A673 (cell line): ENCODE measurements around the gene SLC25A13. TPM values are rescaled to one million over a fixed set of nuclear protein-coding genes. Genes with fewer than 3 reads are reported as not detected.
A peak's percentile ranks its signal among the peaks of the same experiment; 100 is the strongest.

Source experiments
- BruUV-seq: library from RNA; stranded (reverse); fragments of 400-500 nt; replicated peaks from 2 replicates; lab custom pipeline; 2021; lab: Mats Ljungman, UMichigan
- CTCF ChIA-PET: fragments of 300-600 bp; sonication (Branson Sonifier 250); formaldehyde crosslinking; loops from one replicate; lab custom pipeline; 2022; ENCODE audit warnings: antibody characterized with exemption; lab: Charles Lee
- POLR2A ChIA-PET: fragments of 300-600 bp; sonication (Branson Sonifier 250); formaldehyde crosslinking; loops from one replicate; lab custom pipeline; 2022; ENCODE audit warnings: antibody characterized with exemption; ENCODE audit not compliant: low non-redundant PET; lab: Charles Lee
- DNase-seq: peaks from one replicate; pipeline ENCODE4 v3.0.0-alpha.2; 2015; ENCODE audit warnings: low spot score
- H3K27ac ChIP-seq: fragments of 200-600 bp; sonication (generic); 2 replicates; pipeline ENCODE4 v1.5.1; 2016; ENCODE audit warnings: mixed run types, low read depth, mild to moderate bottlenecking, mixed read lengths, antibody characterized with exemption, low read length; ENCODE audit not compliant: poor library complexity, severe bottlenecking
- H3K27me3 ChIP-seq: fragments of 200-600 bp; sonication (generic); replicated peaks from 2 replicates; pipeline ENCODE4 v1.6.1; 2017; ENCODE audit warnings: mixed run types, low read depth, mild to moderate bottlenecking, mixed read lengths, antibody characterized with exemption, low read length; ENCODE audit not compliant: insufficient read depth, poor library complexity
- H3K36me3 ChIP-seq: fragments of 200-600 bp; sonication (generic); 2 replicates; pipeline ENCODE4 v1.6.1; 2016; ENCODE audit warnings: mixed run types, mild to moderate bottlenecking, mixed read lengths, antibody characterized with exemption, low read length; ENCODE audit not compliant: insufficient read depth, poor library complexity, severe bottlenecking
- H3K4me1 ChIP-seq: fragments of 200-600 bp; sonication (generic); 2 replicates; pipeline ENCODE4 v1.6.1; 2017; ENCODE audit warnings: mixed run types, mild to moderate bottlenecking, mixed read lengths, antibody characterized with exemption, low read length; ENCODE audit not compliant: insufficient read depth, poor library complexity, severe bottlenecking
- H3K4me3 ChIP-seq: fragments of 200-600 bp; sonication (generic); 2 replicates; pipeline ENCODE4 v1.5.1; 2016; ENCODE audit warnings: low read depth, mixed run types, mild to moderate bottlenecking, mixed read lengths, low read length; ENCODE audit not compliant: poor library complexity, severe bottlenecking
- H3K9me3 ChIP-seq: fragments of 200-600 bp; sonication (generic); 2 replicates; pipeline ENCODE4 v1.6.1; 2016; ENCODE audit warnings: mixed run types, low read depth, mild to moderate bottlenecking, mixed read lengths, antibody characterized with exemption, low read length; ENCODE audit not compliant: poor library complexity, severe bottlenecking
- CTCF ChIP-seq: fragments of 300-800, 200-600 bp; sonication (generic); conservative IDR thresholded peaks from 2 replicates; pipeline ENCODE4 v1.5.1; 2017; ENCODE audit warnings: low read depth, mild to moderate bottlenecking, antibody characterized with exemption, low read length, moderate library complexity, mixed read lengths
- EZH2 ChIP-seq: fragments of 200-600 bp; sonication (generic); IDR thresholded peaks from 2 replicates; pipeline ENCODE4 v1.6.1; 2017; ENCODE audit warnings: borderline replicate concordance, low read depth, mild to moderate bottlenecking, mixed read lengths, antibody characterized with exemption, low read length; ENCODE audit not compliant: poor library complexity, severe bottlenecking
- intact Hi-C: fragments of 100-400 bp; cut with micrococcal nuclease; formaldehyde crosslinking; loops from one replicate; pipeline ENCODE4 v1.10.0; 2022; ENCODE audit not compliant: unreplicated experiment
- total RNA-seq: library from RNA; stranded (reverse); gene quantifications from 2 replicates; pipeline ENCODE4 v1.2.3, GENCODE V29; 2021

The SLC25A13 gene
- total RNA-seq, 1 experiment from 2014 or later, result 22.7 TPM

- no peak for TF ChIP-seq CTCF
- no peak for TF ChIP-seq EZH2
- intact Hi-C loops, result no loop called here
- BruUV-seq, result no TSS peak
- Histone ChIP-seq H3K4me1 (no peaks in the 10 kb centered on the region), H3K27ac (no peak overlapping the region), H3K9me3 (no peaks in the 10 kb centered on the region), H3K36me3 (no peaks in the 10 kb centered on the region), H3K27me3 (no peaks in the 10 kb centered on the region), H3K4me3 (no peak overlapping the region)
- no peak for DNase-seq
- ChIA-PET POLR2A (no interaction called here), CTCF (no interaction called here)
Observed at GRCh38 chr7:96287559-96287958, 34.3 kb downstream of the SLC25A13 start.

GRCh38 chr7:96287132-96287531, 34.8 kb downstream of the SLC25A13 start:
- BruUV-seq, result no TSS peak
- no peak overlapping the region for H3K27ac ChIP-seq
- CTCF ChIA-PET, result no interaction called here
- no peaks in the 10 kb centered on the region for H3K27me3 ChIP-seq
- POLR2A ChIA-PET, result no interaction called here
- no peak overlapping the region for H3K4me3 ChIP-seq
- TF ChIP-seq EZH2, result no peak
- TF ChIP-seq CTCF, result no peak
- intact Hi-C loops, result no loop called here
- no peaks in the 10 kb centered on the region for H3K4me1 ChIP-seq
- H3K9me3 ChIP-seq, result no peaks in the 10 kb centered on the region
- no peaks in the 10 kb centered on the region for H3K36me3 ChIP-seq
- no peak for DNase-seq

- no TSS peak for BruUV-seq
- intact Hi-C loops, result no loop called here
- H3K27ac ChIP-seq, result no peak overlapping the region
- peak; percentile 16 for DNase-seq
- no peak overlapping the region for H3K4me3 ChIP-seq
- no peaks in the 10 kb centered on the region for H3K36me3 ChIP-seq
- H3K9me3 ChIP-seq, result no peaks in the 10 kb centered on the region
- H3K27me3 ChIP-seq, result no peaks in the 10 kb centered on the region
- H3K4me1 ChIP-seq, result no peaks in the 10 kb centered on the region
- CTCF ChIA-PET, result no interaction called here
- POLR2A ChIA-PET, result no interaction called here
- TF ChIP-seq EZH2 (no peak), CTCF (no peak)
Observed at GRCh38 chr7:96285579-96285978, 36.3 kb downstream of the SLC25A13 start.
